Measurements from ENCODE around the gene WDFY3. TPM values are rescaled to one million over a fixed set of nuclear protein-coding genes. Genes with fewer than 3 reads are reported as not detected.
A peak's percentile ranks its signal among the peaks of the same experiment; 100 is the strongest.
"Not testable (repeated sequence)": the region's sequence is repeated elsewhere in the genome, so short reads cannot be mapped to it uniquely, and the experiment has no call there.

Gene WDFY3
- total and polyA plus RNA-seq, 2 donors = 20.6 to 174 TPM

- Histone ChIP-seq H3K4me3 (ENCODE audit: low read depth, low read length) (no peak overlapping the region), H3K36me3 (ENCODE audit: insufficient read depth) (no peaks in the 10 kb centered on the region), H3K27ac (ENCODE audit: low read depth) (no peak overlapping the region), H3K4me1 (ENCODE audit: insufficient read depth) (no peaks in the 10 kb centered on the region)
- DNase-seq (ENCODE audit: extremely low spot score) = no peak
- 95% methylated on average over 2 of the region's 2 CpGs for WGBS
Measured at GRCh38 chr4:84848432-84848831, 118.1 kb downstream of the WDFY3 start.

GRCh38 chr4:84847978-84848377, 118.5 kb downstream of the WDFY3 start:
- 94% methylated on average over 2 of the region's 2 CpGs for WGBS
- Histone ChIP-seq H3K36me3 (ENCODE audit: insufficient read depth) (no peaks in the 10 kb centered on the region), H3K4me3 (ENCODE audit: low read depth, low read length) (no peak overlapping the region), H3K4me1 (ENCODE audit: insufficient read depth) (no peaks in the 10 kb centered on the region), H3K27ac (ENCODE audit: low read depth) (no peak overlapping the region)
- DNase-seq (ENCODE audit: extremely low spot score) = no peak

DNA sequence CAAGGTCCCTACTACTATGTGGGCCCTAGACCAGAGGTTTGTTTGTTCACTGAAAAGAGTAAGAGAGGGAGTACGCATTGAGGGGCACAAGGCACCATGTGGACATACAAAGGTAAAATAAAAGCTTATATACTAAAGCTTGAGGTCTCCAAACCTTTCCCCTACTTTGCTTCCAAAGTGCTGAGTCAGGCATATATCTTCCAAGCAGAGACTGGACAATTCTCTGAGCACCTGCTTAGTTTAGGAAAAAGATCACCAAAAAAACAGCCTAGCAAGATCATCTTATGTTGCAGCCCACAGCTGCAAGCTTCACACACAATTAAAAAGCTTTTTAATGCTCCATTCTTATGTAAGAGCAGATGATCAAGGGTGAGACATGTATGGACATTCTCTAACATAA, 119.5 kb downstream of the WDFY3 start:
- DNase-seq (ENCODE audit: extremely low spot score) = no peak
- no peak overlapping the region for H3K4me3 ChIP-seq (ENCODE audit: low read depth, low read length)
- no peaks in the 10 kb centered on the region for H3K4me1 ChIP-seq (ENCODE audit: insufficient read depth)
- 98% methylated on average over 1 of the region's 1 CpG for WGBS
- H3K36me3 ChIP-seq (ENCODE audit: insufficient read depth) = no peaks in the 10 kb centered on the region
- no peak overlapping the region for H3K27ac ChIP-seq (ENCODE audit: low read depth)

- Histone ChIP-seq H3K4me1 (ENCODE audit: insufficient read depth) (no peaks in the 10 kb centered on the region), H3K36me3 (ENCODE audit: insufficient read depth) (peaks cover 1% of the 10 kb centered on the region), H3K4me3 (ENCODE audit: low read depth, low read length) (no peak overlapping the region), H3K27ac (ENCODE audit: low read depth) (no peak overlapping the region)
- no peak for DNase-seq (ENCODE audit: extremely low spot score)
- WGBS = 96% methylated on average over 1 of the region's 1 CpG
Measured at GRCh38 chr4:84841435-84841834, 125.1 kb downstream of the WDFY3 start.

DNA sequence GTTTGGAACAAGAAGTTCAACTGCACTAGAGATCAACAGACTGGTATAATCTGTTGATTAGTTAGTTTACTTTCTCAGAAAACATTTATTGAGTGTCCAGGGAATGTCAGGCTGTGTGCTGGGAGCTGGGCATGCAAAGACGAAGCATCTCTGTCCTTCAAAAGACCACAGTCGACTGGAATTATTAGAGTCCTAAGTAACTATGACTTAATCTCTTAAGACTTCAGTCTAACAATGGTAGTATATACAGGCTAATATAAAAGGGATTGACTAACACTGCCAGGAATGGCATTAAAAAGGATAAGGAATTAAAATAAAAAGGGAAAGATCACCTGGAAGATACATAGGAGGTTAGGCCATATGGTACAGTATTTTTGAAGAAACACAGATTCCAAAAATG, 128.7 kb downstream of the WDFY3 start:
- no peak overlapping the region for H3K27ac ChIP-seq (ENCODE audit: low read depth)
- 57% methylated on average over 2 of the region's 2 CpGs for WGBS
- H3K4me3 ChIP-seq (ENCODE audit: low read depth, low read length) = no peak overlapping the region
- no peaks in the 10 kb centered on the region for H3K4me1 ChIP-seq (ENCODE audit: insufficient read depth)
- peaks cover 1% of the 10 kb centered on the region for H3K36me3 ChIP-seq (ENCODE audit: insufficient read depth)
- DNase-seq (ENCODE audit: extremely low spot score) = no peak

- H3K4me1 ChIP-seq (ENCODE audit: insufficient read depth) = not testable (repeated sequence)
Measured at GRCh38 chr4:84829633-84830032, 136.9 kb downstream of the WDFY3 start.

DNA sequence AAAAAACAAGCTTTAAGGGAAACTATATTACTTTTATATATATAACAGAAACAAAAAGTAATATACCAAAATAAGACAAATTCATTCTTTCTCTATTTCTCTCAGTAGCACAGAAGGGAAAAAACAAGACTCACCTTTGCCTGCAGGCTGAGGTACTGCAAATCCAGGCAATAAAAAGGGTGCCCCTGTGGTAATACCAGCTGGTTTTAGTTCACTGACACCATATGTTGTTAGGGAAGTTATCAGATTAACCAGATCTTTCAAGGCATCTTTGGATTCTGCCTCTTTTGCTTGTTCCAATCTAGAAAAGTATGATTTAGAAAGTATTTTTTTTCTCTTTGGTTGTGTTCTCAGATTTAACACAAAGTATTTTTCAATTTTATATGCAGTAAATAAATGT, 139.8 kb downstream of the WDFY3 start:
- H3K36me3 ChIP-seq (ENCODE audit: insufficient read depth) = peaks cover 3% of the 10 kb centered on the region
- H3K4me1 ChIP-seq (ENCODE audit: insufficient read depth) = no peaks in the 10 kb centered on the region
- no peak overlapping the region for H3K27ac ChIP-seq (ENCODE audit: low read depth)
- H3K4me3 ChIP-seq (ENCODE audit: low read depth, low read length) = no peak overlapping the region
- DNase-seq (ENCODE audit: extremely low spot score) = no peak

More at GRCh38 chr4:84829633-84830032, 136.9 kb downstream of the WDFY3 start:
- H3K4me3 ChIP-seq (ENCODE audit: low read depth, low read length); H3K27ac ChIP-seq (ENCODE audit: low read depth); H3K36me3 ChIP-seq (ENCODE audit: insufficient read depth); DNase-seq (ENCODE audit: extremely low spot score): not testable (repeated sequence)
- 98% methylated on average over 6 of the region's 6 CpGs for WGBS

DNA sequence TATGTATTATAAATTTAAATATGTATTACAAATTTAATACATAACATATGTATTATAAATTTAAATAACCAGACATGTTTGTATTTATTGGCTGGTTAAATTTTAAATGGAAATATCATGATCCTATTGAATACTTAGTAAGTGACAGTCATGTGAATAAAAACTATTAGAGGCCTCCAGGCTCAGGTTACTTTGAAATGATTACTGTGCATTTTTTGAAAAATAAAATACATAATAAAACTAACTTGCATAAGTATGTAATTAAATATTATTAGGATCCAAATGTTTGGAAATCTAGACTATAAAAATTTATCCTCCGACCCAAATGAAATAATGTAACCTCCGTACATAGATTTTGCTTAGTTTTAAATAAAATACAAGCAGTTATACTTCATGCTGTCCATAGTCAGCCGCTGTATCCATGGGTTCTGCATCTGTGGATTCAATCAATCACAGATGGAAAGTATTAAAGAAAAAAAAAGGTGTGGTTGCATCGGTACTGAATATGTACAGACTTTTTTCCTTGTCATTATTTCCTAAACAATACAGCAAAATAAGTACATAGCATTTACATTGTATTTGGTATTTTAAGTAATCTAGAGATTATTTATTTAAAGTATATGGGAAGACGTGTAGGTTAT, 140.7 kb downstream of the WDFY3 start:
- Histone ChIP-seq H3K27ac (ENCODE audit: low read depth) (no peak overlapping the region), H3K4me1 (ENCODE audit: insufficient read depth) (no peaks in the 10 kb centered on the region), H3K36me3 (ENCODE audit: insufficient read depth) (peaks cover 3% of the 10 kb centered on the region), H3K4me3 (ENCODE audit: low read depth, low read length) (no peak overlapping the region)
- 85% methylated on average over 5 of the region's 5 CpGs for WGBS
- no peak for DNase-seq (ENCODE audit: extremely low spot score)

GRCh38 chr4:84821064-84821463, 145.4 kb downstream of the WDFY3 start:
- no peaks in the 10 kb centered on the region for H3K4me1 ChIP-seq (ENCODE audit: insufficient read depth)
- no peaks in the 10 kb centered on the region for H3K36me3 ChIP-seq (ENCODE audit: insufficient read depth)
- H3K27ac ChIP-seq (ENCODE audit: low read depth) = no peak overlapping the region
- 63% methylated on average over 1 of the region's 1 CpG for WGBS
- no peak overlapping the region for H3K4me3 ChIP-seq (ENCODE audit: low read depth, low read length)
- no peak for DNase-seq (ENCODE audit: extremely low spot score)

GRCh38 chr4:84814094-84814750, 152.3 kb downstream of the WDFY3 start:
- Histone ChIP-seq H3K4me1 (ENCODE audit: insufficient read depth) (no peaks in the 10 kb centered on the region), H3K27ac (ENCODE audit: low read depth) (no peak overlapping the region), H3K36me3 (ENCODE audit: insufficient read depth) (no peaks in the 10 kb centered on the region), H3K4me3 (ENCODE audit: low read depth, low read length) (no peak overlapping the region)
- no peak for DNase-seq (ENCODE audit: extremely low spot score)
- 87% methylated on average over 5 of the region's 5 CpGs for WGBS

- Histone ChIP-seq H3K36me3 (ENCODE audit: insufficient read depth) (no peaks in the 10 kb centered on the region), H3K4me3 (ENCODE audit: low read depth, low read length) (no peak overlapping the region), H3K27ac (ENCODE audit: low read depth) (no peak overlapping the region), H3K4me1 (ENCODE audit: insufficient read depth) (no peaks in the 10 kb centered on the region)
- 54% methylated on average over 9 of the region's 9 CpGs for WGBS
- DNase-seq (ENCODE audit: extremely low spot score) = no peak
Measured at GRCh38 chr4:84809946-84810345, 156.5 kb downstream of the WDFY3 start.

DNA sequence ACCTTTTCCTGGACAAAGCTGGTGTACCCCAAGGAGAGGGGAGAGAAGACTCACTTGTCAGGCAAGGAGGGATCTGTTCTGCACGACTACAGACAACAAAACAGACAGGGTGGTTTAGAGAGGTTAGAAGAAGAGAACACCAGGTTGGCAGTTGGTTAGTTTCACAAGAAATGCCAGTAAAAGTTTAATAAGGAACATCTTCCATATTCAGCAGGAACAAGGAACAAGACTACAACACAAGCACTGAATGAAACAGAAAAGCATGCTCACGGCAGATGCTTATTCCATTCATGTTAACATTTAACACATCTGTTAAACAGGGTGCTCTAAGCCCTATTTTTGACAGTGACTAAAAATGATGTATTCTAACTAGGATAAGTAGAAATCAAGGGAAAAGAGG, 158.2 kb downstream of the WDFY3 start:
- H3K27ac ChIP-seq (ENCODE audit: low read depth) = no peak overlapping the region
- 80% methylated on average over 2 of the region's 2 CpGs for WGBS
- no peak for DNase-seq (ENCODE audit: extremely low spot score)
- H3K4me3 ChIP-seq (ENCODE audit: low read depth, low read length) = no peak overlapping the region
- H3K36me3 ChIP-seq (ENCODE audit: insufficient read depth) = no peaks in the 10 kb centered on the region
- H3K4me1 ChIP-seq (ENCODE audit: insufficient read depth) = no peaks in the 10 kb centered on the region

DNA sequence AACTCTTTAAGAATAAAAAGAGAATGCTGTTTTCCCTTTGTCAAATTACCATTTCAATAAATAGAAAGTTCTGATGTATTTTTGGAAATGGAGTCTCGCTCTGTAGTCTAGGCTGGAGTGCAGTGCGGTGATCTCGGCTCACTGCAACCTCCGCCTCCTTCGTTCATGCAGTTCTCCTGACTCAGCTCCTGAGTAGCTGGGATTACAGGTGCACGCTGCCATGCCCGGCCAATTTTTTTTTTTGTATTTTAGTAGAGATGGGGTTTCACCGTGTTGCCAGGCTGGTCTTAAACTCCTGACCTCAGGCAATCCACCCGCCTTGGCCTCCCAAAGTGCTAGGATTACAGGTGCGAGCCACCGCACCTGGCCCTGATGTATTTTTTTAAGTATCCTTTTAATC, 159.9 kb downstream of the WDFY3 start:
- H3K36me3 ChIP-seq (ENCODE audit: insufficient read depth); DNase-seq (ENCODE audit: extremely low spot score); H3K4me3 ChIP-seq (ENCODE audit: low read depth, low read length); H3K27ac ChIP-seq (ENCODE audit: low read depth); H3K4me1 ChIP-seq (ENCODE audit: insufficient read depth): not testable (repeated sequence)
- 97% methylated on average over 11 of the region's 11 CpGs for WGBS

DNA sequence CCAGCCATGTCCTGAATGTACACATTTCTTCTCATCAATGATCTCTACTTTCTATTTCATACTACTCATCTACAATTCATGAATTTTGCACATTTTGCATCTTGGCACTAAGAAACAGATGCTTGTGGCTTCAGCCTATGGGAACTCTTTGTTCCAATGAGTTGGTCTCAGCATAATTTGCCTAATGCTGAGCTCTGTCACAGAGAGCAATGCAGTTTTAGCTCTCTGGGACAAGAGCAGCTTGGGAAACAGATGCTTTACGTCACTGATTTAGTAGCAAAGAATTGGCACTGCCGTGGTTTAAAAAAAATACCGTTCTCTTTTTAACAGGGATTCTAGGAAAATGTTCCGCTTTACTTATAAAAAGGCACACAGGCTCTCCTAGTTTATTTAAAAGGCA, 162.4 kb downstream of the WDFY3 start:
- H3K36me3 ChIP-seq (ENCODE audit: insufficient read depth) = no peaks in the 10 kb centered on the region
- no peak overlapping the region for H3K4me3 ChIP-seq (ENCODE audit: low read depth, low read length)
- no peak overlapping the region for H3K27ac ChIP-seq (ENCODE audit: low read depth)
- peak; percentile 5 for DNase-seq (ENCODE audit: extremely low spot score)
- 40% methylated on average over 4 of the region's 4 CpGs for WGBS
- no peaks in the 10 kb centered on the region for H3K4me1 ChIP-seq (ENCODE audit: insufficient read depth)
